ENCODE results near the gene NSRP1. TPM values are rescaled to one million over a fixed set of nuclear protein-coding genes. Genes with fewer than 3 reads are reported as not detected.

Gene NSRP1, protein sequence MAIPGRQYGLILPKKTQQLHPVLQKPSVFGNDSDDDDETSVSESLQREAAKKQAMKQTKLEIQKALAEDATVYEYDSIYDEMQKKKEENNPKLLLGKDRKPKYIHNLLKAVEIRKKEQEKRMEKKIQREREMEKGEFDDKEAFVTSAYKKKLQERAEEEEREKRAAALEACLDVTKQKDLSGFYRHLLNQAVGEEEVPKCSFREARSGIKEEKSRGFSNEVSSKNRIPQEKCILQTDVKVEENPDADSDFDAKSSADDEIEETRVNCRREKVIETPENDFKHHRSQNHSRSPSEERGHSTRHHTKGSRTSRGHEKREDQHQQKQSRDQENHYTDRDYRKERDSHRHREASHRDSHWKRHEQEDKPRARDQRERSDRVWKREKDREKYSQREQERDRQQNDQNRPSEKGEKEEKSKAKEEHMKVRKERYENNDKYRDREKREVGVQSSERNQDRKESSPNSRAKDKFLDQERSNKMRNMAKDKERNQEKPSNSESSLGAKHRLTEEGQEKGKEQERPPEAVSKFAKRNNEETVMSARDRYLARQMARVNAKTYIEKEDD
- total RNA-seq (10 to 100 TPM; 26.8 to 27.9 TPM), polyA plus RNA-seq (38.4 TPM)

DNA sequence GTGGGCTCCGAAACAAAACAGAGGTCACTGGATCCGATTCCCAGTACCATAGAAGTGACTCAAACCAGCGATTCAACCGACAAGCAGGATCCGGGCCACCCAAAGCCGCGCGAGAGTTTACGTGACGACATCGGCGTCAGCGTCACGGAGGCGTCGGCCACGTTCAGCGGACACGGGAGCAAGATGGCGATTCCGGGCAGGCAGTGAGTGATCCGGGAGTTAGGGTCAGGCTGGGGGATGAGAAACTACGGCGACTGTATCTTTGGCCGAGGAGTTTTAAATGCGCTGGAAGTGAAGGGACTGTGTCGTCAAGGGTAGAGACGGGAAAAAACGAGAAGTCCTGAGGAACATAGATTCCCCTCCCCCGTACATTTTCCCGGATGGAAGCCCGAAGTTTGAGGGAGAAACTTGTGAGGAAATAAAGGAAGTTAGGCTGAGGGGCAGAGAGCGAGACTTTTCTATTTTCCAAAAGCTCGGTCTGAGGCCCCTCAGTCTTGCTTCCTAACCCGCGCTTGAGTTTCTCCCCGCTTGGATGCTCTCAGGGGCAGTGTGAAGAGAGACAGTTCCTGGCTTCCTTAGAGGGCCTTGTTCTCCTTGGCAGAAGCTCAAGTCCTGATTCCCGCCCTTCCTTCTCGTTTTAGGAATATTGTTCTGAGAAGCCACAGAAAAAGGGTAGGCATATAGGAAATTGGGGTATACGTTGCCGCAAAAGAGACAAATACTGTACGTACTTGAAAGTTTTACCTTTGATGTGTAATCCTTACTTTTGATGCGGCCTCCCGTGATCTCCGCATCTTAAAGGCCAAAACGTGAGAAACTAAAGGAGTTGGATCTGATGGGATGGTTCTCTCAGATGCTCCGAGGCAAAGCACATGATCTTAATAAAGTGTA is at the start of gene NSRP1:
TSS of gene NSRP1 (plus strand) at position 156 of the 891 bp plus-strand sequence. CDS start at position 184, 28 bp downstream.
- peak; percentile 85 to 94 (median 87) for DNase-seq
- Mint-ChIP-seq H3K9me3 (no peaks in the 10 kb centered on the region), H3K36me3 (peaks cover 4 to 28% (median 9%) of the 10 kb centered on the region in 3 donors), H3K27me3 (peaks cover 0 to 1% of the 10 kb centered on the region in 2 donors), H3K27ac (peak within 1 kb of the TSS; percentile 94 to 100 (median 98)), H3K4me3 (peak within 1 kb of the TSS; percentile 96 to 99 (median 98)), H3K4me1 (peaks cover 41 to 53% (median 50%) of the 10 kb centered on the region in 3 donors)
- ChIA-PET POLR2A (interaction anchor here (0.5 to 0.6 kb wide), 4 partner anchors 164 to 1765 kb away, joined by 3 to 7 read pairs (median 4); no protein-coding TSS in a partner anchor), CTCF (interaction anchor here (3.0 kb wide), 1 partner anchor 12 kb away, joined by 24 read pairs; no protein-coding TSS in a partner anchor)
- Histone ChIP-seq H3K9me3 (ENCODE audit: low read length) (no peaks in the 10 kb centered on the region), H3K27ac (ENCODE audit: low read depth, low read length) (peak within 1 kb of the TSS; percentile 99), H3K4me1 (ENCODE audit: insufficient read depth, low read length) (peaks cover 20% of the 10 kb centered on the region), H3K4me3 (ENCODE audit: low read length) (peak within 1 kb of the TSS; percentile 98), H3K27me3 (ENCODE audit: insufficient read depth, low read length, poor library complexity, severe bottlenecking) (no peaks in the 10 kb centered on the region), H3K36me3 (ENCODE audit: insufficient read depth, low read length) (no peaks in the 10 kb centered on the region)

DNA sequence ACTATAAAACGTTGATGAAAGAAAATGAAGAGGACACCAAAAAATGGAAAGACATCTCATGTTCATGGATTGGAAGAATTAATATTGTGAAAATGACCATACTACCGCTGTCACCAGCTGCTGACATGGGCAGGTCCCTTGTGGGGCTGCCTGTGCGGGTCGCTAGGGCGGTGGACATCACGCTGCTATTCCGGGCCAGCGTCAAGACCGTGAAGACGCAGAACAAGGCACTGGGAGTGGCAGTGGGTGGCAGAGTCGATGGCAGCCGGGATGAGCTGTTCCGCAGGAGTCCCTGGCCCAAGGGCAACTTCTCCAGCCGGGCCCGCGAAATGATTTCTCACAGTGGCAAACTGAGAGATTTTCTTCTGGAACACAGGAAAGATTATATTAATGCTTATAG is 48.2 kb upstream of the NSRP1 start:
- CTCF ChIA-PET = interaction anchor here (0.9 kb wide), 1 partner anchor 25 kb away, joined by 3 read pairs; no protein-coding TSS in a partner anchor

DNA sequence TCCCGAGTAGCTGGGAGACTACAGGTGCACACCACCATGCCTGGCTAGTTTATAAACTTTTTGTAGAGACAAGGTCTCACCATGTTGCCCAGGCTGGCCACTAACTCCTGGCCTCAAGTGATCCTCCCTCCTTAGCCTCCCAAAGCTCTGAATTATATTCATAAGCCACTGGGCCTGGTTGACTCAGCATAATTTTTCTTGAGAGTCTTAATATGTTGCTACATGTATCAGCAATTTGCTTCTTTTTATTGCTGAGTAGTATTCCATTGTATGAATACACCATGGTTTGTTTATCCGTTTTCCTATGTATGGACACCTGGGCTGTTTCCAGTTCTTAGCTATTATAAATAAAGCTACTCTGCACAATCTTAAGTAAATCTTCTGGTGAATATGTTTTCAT is 42.4 kb upstream of the NSRP1 start:
- Mint-ChIP-seq H3K9me3 (no peaks in the 10 kb centered on the region), H3K27ac (no peak overlapping the region), H3K4me3 (no peak overlapping the region), H3K36me3 (no peaks in the 10 kb centered on the region), H3K4me1 (no peaks in the 10 kb centered on the region), H3K27me3 (peaks cover 14 to 28% of the 10 kb centered on the region in 2 donors)
- CTCF ChIA-PET = no interaction called here
- Histone ChIP-seq H3K4me1 (ENCODE audit: insufficient read depth, low read length) (no peaks in the 10 kb centered on the region), H3K36me3 (ENCODE audit: insufficient read depth, low read length) (no peaks in the 10 kb centered on the region), H3K4me3 (ENCODE audit: low read length) (no peak overlapping the region), H3K27me3 (ENCODE audit: insufficient read depth, low read length, poor library complexity, severe bottlenecking) (peaks cover 3% of the 10 kb centered on the region), H3K27ac (ENCODE audit: low read depth, low read length) (no peak overlapping the region), H3K9me3 (ENCODE audit: low read length) (no peaks in the 10 kb centered on the region)
- no peak for DNase-seq
- POLR2A ChIA-PET = no interaction called here

More for the DNA sequence above, 48.2 kb upstream of the NSRP1 start:
- no peaks in the 10 kb centered on the region for H3K4me1 Mint-ChIP-seq
- H3K9me3 Mint-ChIP-seq = peaks cover 25 to 34% (median 31%) of the 10 kb centered on the region in 5 donors
- Histone ChIP-seq H3K4me3 (ENCODE audit: low read length) (no peak overlapping the region), H3K36me3 (ENCODE audit: insufficient read depth, low read length) (no peaks in the 10 kb centered on the region), H3K27me3 (ENCODE audit: insufficient read depth, low read length, poor library complexity, severe bottlenecking) (no peaks in the 10 kb centered on the region), H3K27ac (ENCODE audit: low read depth, low read length) (no peak overlapping the region), H3K4me1 (ENCODE audit: insufficient read depth, low read length) (no peaks in the 10 kb centered on the region), H3K9me3 (ENCODE audit: low read length) (peaks cover 14% of the 10 kb centered on the region)
- H3K4me3 Mint-ChIP-seq = no peak overlapping the region
- DNase-seq = no peak
- H3K27ac Mint-ChIP-seq = no peak overlapping the region
- H3K27me3 Mint-ChIP-seq = peaks cover 27 to 43% of the 10 kb centered on the region in 2 donors
- POLR2A ChIA-PET = no interaction called here
- peaks cover 3 to 27% (median 3%) of the 10 kb centered on the region in 3 donors for H3K36me3 Mint-ChIP-seq

DNA sequence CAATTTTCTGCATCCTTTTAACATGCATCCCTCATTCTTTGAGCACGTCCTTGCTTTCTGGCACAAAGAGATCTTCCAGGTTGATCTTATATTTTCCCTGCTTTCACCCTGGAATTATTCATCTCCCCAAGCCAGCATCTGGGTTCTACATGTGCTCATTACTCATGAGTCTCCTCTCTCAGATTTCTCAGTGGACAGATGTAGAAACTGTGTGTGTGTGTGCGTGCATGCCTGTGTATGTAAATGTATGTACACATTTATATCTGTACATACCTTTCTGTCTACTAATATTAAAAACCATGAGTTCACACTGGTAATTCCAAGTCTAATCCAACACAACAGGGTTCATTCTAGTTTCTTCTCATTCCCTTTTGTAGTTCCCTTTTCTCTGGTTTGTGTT is 41.9 kb upstream of the NSRP1 start:
- no peak for DNase-seq
- Histone ChIP-seq H3K4me1 (ENCODE audit: insufficient read depth, low read length) (no peaks in the 10 kb centered on the region), H3K9me3 (ENCODE audit: low read length) (no peaks in the 10 kb centered on the region), H3K27me3 (ENCODE audit: insufficient read depth, low read length, poor library complexity, severe bottlenecking) (peaks cover 3% of the 10 kb centered on the region), H3K4me3 (ENCODE audit: low read length) (no peak overlapping the region), H3K27ac (ENCODE audit: low read depth, low read length) (no peak overlapping the region), H3K36me3 (ENCODE audit: insufficient read depth, low read length) (no peaks in the 10 kb centered on the region)
- ChIA-PET CTCF (no interaction called here), POLR2A (no interaction called here)
- H3K27me3 Mint-ChIP-seq = peaks cover 10 to 28% of the 10 kb centered on the region in 2 donors
- no peaks in the 10 kb centered on the region for H3K4me1 Mint-ChIP-seq
- H3K4me3 Mint-ChIP-seq = no peak overlapping the region
- no peaks in the 10 kb centered on the region for H3K36me3 Mint-ChIP-seq
- H3K27ac Mint-ChIP-seq = peak overlapping the region in 1 of 8 donors; percentile 22
- no peaks in the 10 kb centered on the region for H3K9me3 Mint-ChIP-seq

DNA sequence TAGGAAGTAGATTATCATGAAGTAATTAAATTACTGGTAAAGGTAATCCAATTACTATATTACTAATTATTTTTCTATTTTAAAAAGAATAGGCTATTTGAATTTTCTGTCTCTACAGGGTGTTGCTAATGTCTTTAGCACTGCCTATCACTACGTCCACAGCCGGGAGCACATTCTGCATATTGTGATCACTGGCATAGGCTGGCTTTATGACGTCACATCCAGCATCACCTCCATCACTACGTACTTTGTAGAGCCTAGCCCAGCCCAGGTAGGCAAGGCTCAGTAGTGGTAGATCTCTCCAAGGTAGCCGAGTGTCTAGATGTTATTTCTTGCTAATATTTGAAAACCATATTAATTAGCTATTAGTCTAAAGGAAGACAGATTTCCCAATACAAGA is 33.8 kb upstream of the NSRP1 start:
- ChIA-PET POLR2A (no interaction called here), CTCF (interaction anchor here (2.1 kb wide), 1 partner anchor 11 kb away, joined by 10 read pairs; no protein-coding TSS in a partner anchor)
- Mint-ChIP-seq H3K4me1 (no peaks in the 10 kb centered on the region), H3K4me3 (no peak overlapping the region), H3K27ac (no peak overlapping the region), H3K9me3 (peaks cover 0 to 2% (median 0%) of the 10 kb centered on the region in 5 donors), H3K36me3 (no peaks in the 10 kb centered on the region), H3K27me3 (peaks cover 9 to 33% of the 10 kb centered on the region in 2 donors)
- Histone ChIP-seq H3K4me1 (ENCODE audit: insufficient read depth, low read length) (no peaks in the 10 kb centered on the region), H3K36me3 (ENCODE audit: insufficient read depth, low read length) (no peaks in the 10 kb centered on the region), H3K27ac (ENCODE audit: low read depth, low read length) (no peak overlapping the region), H3K9me3 (ENCODE audit: low read length) (no peaks in the 10 kb centered on the region), H3K4me3 (ENCODE audit: low read length) (no peak overlapping the region), H3K27me3 (ENCODE audit: insufficient read depth, low read length, poor library complexity, severe bottlenecking) (no peaks in the 10 kb centered on the region)
- DNase-seq = no peak

DNA sequence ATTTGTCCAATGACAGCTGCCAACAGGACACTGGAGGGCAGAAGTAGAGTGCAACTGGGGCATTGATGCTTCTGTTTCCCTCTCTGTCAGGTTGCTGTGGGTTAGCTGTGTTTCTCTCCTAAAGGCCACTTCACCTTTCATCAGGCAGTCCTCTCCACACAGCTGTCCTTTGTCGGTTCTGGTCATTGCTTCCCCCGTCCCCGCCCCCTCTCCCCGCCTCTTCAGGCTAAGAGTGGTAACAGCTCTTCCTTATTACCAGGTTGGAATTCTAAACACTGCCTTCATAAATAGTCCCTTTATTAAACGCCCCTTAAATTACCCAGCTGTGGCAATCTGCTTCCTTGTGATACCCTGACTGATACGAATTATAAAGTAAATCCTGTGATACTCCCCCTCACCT is 31.8 kb upstream of the NSRP1 start:
- H3K36me3 ChIP-seq (ENCODE audit: insufficient read depth, low read length) = no peaks in the 10 kb centered on the region
- POLR2A ChIA-PET = no interaction called here
- no peaks in the 10 kb centered on the region for H3K27me3 ChIP-seq (ENCODE audit: insufficient read depth, low read length, poor library complexity, severe bottlenecking)
- no peak overlapping the region for H3K27ac Mint-ChIP-seq
- H3K9me3 Mint-ChIP-seq = peaks cover 0 to 2% (median 0%) of the 10 kb centered on the region in 5 donors
- CTCF ChIA-PET = interaction anchor here (2.1 kb wide), 1 partner anchor 9 kb away, joined by 10 read pairs; no protein-coding TSS in a partner anchor
- no peak overlapping the region for H3K27ac ChIP-seq (ENCODE audit: low read depth, low read length)
- H3K4me3 ChIP-seq (ENCODE audit: low read length) = no peak overlapping the region
- no peaks in the 10 kb centered on the region for H3K9me3 ChIP-seq (ENCODE audit: low read length)
- no peak overlapping the region for H3K4me3 Mint-ChIP-seq
- no peaks in the 10 kb centered on the region for H3K4me1 ChIP-seq (ENCODE audit: insufficient read depth, low read length)
- DNase-seq = no peak
- H3K4me1 Mint-ChIP-seq = no peaks in the 10 kb centered on the region
- H3K27me3 Mint-ChIP-seq = peaks cover 14 to 32% of the 10 kb centered on the region in 2 donors
- H3K36me3 Mint-ChIP-seq = no peaks in the 10 kb centered on the region

DNA sequence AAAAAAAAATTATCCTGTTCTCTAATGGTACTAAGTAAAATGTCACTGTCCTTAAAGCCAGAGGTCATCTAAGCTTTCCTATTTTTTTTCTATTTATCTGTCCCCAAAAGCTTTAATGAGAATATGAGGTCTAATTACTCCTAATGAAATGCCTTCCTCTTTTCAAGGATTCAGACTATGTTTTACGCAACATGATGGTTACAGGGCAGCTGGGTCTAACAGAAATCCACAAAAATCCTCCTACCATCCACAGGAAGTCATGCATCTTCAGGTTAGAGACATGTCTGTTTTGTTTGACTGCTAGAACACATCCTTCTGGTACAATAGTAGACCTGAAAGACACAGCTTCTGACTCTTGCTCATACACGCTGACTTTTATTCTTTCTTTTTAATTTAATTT is 29.7 kb upstream of the NSRP1 start:
- no peaks in the 10 kb centered on the region for H3K4me1 Mint-ChIP-seq
- H3K36me3 ChIP-seq (ENCODE audit: insufficient read depth, low read length) = no peaks in the 10 kb centered on the region
- H3K27me3 Mint-ChIP-seq = peaks cover 16 to 38% of the 10 kb centered on the region in 2 donors
- no peaks in the 10 kb centered on the region for H3K36me3 Mint-ChIP-seq
- peaks cover 0 to 2% (median 0%) of the 10 kb centered on the region in 5 donors for H3K9me3 Mint-ChIP-seq
- DNase-seq = no peak
- H3K9me3 ChIP-seq (ENCODE audit: low read length) = no peaks in the 10 kb centered on the region
- H3K27ac Mint-ChIP-seq = no peak overlapping the region
- no peak overlapping the region for H3K27ac ChIP-seq (ENCODE audit: low read depth, low read length)
- CTCF ChIA-PET = no interaction called here
- no peaks in the 10 kb centered on the region for H3K27me3 ChIP-seq (ENCODE audit: insufficient read depth, low read length, poor library complexity, severe bottlenecking)
- no peak overlapping the region for H3K4me3 Mint-ChIP-seq
- H3K4me1 ChIP-seq (ENCODE audit: insufficient read depth, low read length) = no peaks in the 10 kb centered on the region
- H3K4me3 ChIP-seq (ENCODE audit: low read length) = no peak overlapping the region
- POLR2A ChIA-PET = no interaction called here
